Left ventricle myocardium superior (tissue), 1 donor: ENCODE data around the gene JMJD1C. TPM values are rescaled to one million over a fixed set of nuclear protein-coding genes. Genes with fewer than 3 reads are reported as not detected.
"Not testable (repeated sequence)": the region's sequence is repeated elsewhere in the genome, so short reads cannot be mapped to it uniquely, and the experiment has no call there.

Experiments used
- ATAC-seq: fragments of 200-7000 bp; cut with Tn5 transposase; one replicate; pipeline ENCODE4 v1.9.1; 2020; ENCODE audit warnings: mild to moderate bottlenecking, moderate library complexity
- DNase-seq: peaks from one replicate; pipeline ENCODE4 v3.0.0-alpha.2; 2020
- intact Hi-C: fragments of 100-400 bp; cut with micrococcal nuclease; formaldehyde crosslinking; loops from one replicate; pipeline ENCODE4 v1.11.0; 2022
- total RNA-seq: library from RNA; stranded (reverse); fragmentation: NEBNext Ultra II Directional; extraction: Animal tissue kit (Norgen Biotek cat#: 25700); gene quantifications from one replicate; pipeline ENCODE4 v1.2.1, GENCODE V29; 2021
- donor health status: DM: no; HTN: yes; CAD: no; lungs with severe emphysema.

JMJD1C gene
- total RNA-seq, 1 donor from 2014 or later = 32.7 TPM

DNA sequence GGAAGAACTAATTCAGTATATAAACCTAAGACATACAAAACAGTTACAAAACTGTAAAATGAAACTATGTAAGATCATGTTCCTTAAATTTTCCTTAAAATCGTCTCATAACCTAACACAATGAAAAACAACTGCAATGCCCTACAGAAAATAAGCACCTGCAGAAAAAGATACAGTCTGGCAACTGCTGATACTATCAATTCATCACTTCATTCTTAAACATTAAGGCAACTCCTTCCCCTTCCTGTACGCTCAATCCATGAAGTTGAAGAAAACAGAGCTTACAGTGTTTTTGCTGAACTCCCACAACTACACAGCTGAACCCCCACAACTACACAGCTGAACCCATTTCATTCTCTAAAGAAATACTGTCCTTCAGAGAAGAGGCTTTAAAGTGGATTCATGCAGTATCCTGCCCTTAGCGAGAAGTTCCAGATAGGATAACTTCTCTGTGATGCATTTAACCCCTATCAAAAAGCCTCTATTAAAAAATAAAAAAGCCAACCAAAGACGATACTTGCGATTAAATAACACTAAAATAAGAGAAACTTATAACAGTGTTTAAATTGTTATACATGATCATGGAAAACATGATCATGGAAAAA is 50.0 kb downstream of the JMJD1C start:
- ATAC-seq (no peak), DNase-seq (no peak)
- intact Hi-C loops = no loop called here

DNA sequence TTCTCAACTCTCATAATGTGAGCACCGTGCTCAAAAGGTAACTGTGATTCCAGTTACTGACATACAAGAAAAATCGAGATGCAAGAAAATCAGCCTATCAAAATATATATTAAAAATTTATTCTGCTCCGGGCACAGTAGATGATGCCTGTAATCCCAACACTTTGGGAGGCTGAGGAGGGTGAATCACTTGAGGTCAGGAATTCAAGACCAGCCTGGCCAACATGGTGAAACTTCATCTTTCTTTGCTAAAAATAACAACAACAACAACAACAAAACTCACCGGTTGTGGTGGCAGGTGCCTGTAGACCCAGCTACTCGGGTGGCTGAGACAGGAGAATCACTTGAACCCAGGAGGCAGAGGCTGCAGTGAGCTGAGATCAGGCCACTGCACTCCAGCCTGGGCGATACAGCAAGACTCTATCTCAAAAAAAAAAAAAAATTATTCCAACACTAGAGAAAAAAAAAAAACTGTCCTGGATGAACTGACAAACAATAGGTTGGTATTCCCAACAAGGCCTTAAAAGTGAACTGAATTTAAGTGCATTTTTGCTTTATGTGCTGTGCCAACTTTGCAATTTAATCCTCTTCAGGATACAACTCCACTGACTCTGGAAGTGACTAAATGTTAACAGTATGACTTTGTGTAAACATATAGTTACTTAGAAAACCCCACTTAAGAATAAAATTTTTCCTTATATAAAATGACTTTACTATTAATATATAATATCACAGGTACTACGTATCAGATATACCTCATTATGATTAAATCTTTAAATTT is 51.1 kb downstream of the JMJD1C start:
- ATAC-seq (no peak), DNase-seq (no peak)
- intact Hi-C loops = no loop called here

DNA sequence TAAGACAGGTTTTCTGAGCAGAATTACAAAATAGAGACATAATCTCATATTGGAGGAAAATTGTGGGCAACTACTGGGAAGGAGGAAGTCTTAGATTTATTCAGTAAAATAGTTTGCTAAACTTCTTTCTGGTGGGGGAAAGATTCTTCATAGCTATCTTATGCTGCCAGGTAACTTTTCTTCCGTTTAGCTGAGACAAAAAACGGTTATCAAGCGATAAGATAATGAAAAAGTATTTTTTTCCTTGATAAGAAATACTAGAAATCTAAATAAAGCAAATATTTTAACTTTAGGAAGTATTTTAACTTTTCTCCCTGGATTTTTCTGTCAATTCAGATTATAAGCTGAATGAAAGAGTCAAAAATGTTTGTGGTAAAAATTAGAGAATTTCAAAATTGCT is 52.3 kb downstream of the JMJD1C start:
- DNase-seq (no peak), ATAC-seq (no peak)
- intact Hi-C loops = no loop called here

DNA sequence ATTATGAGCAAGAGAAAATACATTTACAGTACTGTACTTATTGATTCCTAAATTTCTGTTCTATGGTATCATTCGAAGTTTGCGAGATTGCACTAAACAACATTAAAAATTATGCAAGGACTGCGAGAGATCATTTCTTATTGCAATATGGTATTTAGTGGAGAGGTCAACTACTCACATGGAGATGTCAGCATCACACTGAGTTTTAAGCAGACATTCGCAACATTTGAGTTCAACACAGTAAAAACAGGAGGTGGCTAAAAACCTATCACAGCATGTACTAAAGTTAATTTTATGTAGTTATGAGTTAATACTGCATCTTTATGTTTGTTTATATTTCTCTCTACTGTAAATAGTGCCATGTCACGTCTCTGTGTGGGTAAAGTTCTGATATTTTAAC is 53.5 kb downstream of the JMJD1C start:
- DNase-seq (no peak), ATAC-seq (no peak)
- intact Hi-C loops = no loop called here

DNA sequence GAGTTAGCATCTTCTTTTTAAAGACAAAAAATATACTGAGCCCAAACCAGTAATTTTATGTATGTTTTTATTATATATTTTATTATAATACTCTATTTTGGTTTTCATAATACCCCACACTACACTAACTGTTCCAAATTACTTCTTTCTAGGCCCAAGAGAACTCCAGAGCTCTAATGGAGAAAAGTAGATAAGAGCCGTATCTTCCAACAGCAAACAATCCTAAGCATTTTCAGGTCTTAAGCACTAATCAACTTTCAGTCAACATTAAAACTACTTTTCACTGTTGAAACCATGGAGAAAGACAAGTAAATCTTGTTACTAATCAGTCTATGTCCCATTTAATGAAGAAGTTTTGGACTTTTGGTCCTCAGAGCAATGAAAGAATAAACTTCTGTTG is 55.1 kb downstream of the JMJD1C start:
- intact Hi-C loops = no loop called here
- no peak for DNase-seq

DNA sequence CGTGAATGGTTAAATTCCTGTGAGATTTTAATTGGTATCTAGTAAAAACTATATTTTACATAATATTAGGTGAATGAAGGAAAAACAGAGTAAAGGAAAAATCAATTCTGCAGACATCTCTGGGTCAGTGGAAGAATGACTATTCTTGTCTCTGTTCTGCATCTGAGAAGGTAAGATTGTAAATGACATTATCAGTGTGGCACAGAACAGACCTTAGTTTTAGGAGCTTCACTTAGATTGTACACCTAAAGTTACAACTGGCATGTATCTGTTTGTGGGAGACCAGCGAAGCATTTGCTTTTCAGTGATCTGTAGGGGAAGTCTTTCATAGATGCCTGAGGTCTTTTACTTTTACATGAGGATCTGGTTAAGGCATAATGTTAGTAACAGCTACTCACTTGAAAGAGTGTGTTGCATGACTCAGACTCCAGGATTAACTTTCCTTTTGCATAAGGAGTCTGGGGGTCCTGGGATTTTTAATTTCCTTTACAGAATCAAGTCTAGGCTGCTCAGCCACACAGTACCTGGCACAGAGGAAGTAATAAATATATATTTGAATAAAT is 56.2 kb downstream of the JMJD1C start:
- ATAC-seq (peak; percentile 57), DNase-seq (no peak)
- intact Hi-C loops = no loop called here

More for the DNA sequence above, 55.1 kb downstream of the JMJD1C start:
- ATAC-seq = no peak

DNA sequence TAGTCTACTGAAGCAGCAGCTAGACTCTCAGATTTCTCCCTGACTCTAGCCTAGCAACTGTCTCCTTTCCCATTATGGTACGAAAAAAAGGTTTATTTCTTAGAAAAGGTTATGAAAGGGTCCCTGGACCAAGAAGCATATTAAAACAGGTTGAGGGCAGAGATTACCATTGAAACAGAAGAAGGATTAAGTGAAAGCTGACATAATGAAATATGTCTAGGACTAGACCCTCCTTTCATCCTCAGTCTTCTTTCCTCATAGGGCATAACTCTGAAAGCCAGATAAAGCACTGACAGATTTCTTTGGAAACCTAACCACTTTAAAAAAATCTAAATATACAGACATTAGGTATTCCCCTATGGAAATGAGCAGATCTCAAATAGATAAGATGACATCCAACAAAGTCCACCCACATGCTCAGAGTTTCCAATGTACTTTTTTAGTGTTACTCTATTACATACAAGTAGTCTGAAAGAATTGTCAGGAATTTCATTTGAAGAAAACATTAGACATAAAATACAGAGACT is 58.6 kb downstream of the JMJD1C start:
- ATAC-seq (no peak), DNase-seq (no peak)
- intact Hi-C loops = no loop called here

DNA sequence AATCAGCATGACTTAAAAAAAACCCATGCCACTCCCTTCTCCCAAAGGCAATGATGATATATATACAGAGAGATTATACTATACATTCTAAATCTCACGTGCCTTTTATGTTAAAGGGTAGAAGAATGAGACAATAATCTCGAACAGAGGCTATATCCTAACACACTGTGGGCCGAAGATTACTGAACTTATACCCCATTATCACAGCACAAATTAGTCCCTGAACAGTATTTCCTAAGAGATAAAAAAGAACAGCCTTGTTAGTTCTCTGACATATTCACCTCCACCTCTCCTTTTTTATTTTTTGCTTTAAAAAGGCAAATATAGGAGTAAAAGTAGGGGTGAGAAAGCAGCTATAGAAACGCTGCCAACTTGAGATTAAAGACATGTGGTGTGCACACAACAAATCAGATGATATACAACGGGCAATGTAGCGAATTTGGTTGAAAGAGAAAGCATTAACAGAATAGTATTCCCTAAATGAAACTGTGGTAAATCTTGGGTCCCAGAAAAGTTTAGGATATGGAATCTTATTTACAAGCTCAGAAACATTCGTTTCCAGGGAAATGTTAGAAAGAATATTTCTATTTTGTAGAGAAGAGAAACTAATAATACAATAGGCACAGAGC is 69.5 kb downstream of the JMJD1C start:
- DNase-seq = no peak
- intact Hi-C loops = no loop called here
- no peak for ATAC-seq

DNA sequence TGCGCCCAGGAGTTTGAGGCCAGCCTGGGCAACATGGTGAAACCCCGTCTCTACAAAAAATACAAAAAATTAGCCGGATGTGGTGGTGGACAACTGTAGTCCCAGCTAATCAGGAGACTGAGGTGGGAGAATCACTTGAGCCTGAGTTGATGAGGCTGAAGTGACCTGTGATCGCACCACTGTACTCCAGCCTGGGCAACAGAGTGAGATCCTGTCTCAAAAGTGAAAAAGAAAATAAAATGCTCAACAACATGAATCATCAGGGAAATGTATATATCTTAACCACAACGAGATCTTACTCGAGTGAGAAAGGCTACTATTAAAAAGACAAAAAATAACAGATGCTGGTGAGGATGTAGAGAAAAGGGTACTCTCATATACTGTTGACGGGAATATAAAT is 72.7 kb downstream of the JMJD1C start:
- no peak for ATAC-seq
- no peak for DNase-seq
- intact Hi-C loops = no loop called here

DNA sequence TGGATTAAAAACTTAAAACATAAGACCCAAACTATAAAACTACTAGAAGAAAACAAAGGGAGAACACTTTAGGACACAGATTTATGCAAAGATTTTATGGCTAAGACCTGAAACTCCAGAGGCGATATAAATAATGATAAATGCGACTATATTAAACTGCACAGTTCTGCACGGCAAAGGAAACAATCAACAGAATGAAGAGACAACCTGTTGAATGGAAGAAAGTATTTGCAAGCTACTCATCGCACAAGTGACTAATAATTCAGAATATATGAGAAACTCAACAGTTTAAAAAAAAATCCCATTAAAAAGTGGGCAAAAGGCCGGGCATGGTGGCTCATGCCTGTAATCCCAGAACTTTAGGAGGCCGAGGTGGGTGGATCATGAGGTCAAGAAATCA is 73.6 kb downstream of the JMJD1C start:
- no peak for DNase-seq
- intact Hi-C loops = no loop called here
- ATAC-seq = no peak

DNA sequence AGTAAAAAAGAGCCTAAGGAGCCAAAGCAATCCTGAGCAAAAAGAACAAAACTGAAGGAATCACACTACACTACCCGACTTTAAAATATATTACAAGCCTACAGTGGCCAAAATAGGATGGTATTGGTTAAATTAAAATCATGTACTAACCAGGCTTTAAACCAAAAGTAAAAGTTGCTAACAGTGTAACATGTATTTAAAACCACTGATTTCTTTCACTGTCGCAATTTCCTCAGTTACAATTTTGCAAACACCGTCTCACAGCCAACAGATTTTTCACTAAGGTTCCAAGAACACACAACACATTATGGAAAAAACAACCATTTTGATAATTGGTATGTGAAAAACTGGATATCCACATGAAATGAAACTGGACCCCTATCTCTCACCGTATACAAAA is 74.0 kb downstream of the JMJD1C start:
- no peak for DNase-seq
- intact Hi-C loops = no loop called here
- ATAC-seq = no peak

DNA sequence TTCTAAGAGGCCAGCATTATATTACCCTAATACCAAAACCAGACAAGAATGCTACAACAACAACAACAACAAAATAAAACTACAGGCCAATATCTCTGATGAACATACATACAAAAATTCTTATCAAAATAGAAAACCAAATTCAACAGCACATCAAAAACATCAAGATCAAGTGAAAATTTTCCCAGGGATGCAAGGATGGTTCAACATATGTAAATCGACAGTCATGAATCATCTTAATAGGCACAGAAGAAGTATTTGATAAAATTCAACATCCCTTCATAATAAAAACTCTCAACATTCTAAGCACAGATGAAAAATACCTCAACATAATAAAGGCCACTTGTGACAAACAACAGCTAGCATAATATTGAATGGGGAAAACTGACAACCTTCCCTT is 75.3 kb downstream of the JMJD1C start:
- intact Hi-C loops = no loop called here
- no peak for ATAC-seq
- no peak for DNase-seq

DNA sequence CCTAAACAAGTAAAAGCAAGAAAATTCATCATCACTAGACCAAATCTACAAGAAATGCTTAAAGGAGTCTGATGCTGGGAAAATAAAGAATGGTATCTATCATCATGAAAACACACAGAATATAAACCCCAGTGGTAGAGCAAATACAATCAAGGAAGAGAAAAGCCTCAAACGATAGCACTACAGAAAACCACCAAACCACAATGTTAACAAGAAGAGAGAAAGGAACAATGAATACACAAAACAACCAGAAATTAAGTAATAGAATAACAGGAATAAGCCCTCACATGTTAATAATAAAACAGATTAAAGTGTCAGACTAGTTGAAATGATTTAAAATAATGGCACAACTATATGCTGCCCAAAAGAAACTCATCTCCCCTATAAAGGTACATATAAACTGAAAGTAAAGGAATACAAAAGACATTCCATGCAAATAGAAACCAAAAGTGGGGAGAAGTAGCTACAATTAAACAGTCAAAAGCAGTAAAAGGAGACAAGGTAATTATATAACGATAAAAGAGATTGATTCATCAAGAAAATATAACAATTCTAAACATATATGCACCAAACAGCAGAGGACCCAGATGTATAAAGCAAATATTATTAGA is 77.3 kb downstream of the JMJD1C start:
- DNase-seq (no peak), ATAC-seq (no peak)
- intact Hi-C loops = no loop called here

DNA sequence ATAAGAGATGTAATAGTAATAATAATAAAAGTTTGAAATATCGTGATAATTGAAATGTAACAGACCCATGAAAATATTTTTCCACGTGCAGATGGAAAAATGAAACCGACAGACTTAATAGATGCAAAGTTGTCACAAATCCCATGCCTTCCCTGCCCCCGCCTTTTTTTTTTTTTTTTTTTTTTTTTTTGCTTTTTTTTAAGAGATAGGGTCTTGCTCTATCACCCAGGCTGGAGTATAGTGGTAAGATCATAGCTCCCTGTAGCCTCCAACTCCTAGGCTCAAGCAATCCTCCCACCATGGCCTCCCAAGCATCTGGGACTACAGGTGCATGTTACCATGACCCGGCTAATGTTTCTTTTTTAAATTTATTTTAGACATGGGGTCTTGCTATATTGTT is 80.5 kb downstream of the JMJD1C start:
- DNase-seq = no peak
- ATAC-seq = no peak
- intact Hi-C loops = no loop called here

DNA sequence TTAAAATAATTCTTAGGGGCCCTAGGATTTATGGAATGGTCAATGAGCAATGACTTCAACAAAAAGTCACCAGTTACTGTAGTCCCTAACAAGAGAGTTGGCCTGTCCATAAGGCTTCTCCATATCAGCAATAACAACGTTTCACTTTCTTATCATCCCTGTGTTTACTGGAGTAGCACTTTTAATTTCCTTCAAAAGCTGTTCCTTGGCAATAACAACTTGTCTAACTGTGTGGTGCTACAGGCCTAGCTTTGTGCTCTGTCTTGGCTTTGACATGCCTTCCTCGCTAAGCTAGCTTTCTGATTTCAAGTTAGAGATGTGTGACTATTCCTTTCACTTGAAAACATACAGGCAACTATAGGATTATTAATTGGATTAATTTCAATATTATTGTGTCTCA is 81.1 kb downstream of the JMJD1C start:
- intact Hi-C loops = no loop called here
- DNase-seq (no peak), ATAC-seq (peak; percentile 32)

DNA sequence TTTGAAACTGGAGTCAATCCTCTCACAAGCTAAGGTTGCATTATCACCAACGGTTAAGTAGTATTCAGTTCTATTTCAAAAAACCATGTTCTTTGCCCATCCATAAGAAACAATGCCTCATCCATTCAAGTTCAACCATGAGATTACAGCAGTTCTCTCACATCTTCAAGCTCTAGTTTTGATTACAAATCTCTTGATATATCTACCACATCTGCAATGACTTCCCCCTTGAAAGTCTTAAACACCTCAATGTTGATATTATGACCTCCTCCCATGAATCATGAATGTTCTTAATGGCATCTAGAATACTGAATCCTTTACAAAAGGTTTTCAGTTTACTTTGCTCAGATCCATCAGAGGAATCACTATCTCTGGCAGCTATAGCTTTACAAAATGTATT is 81.8 kb downstream of the JMJD1C start:
- intact Hi-C loops = no loop called here
- ATAC-seq (no peak), DNase-seq (no peak)

DNA sequence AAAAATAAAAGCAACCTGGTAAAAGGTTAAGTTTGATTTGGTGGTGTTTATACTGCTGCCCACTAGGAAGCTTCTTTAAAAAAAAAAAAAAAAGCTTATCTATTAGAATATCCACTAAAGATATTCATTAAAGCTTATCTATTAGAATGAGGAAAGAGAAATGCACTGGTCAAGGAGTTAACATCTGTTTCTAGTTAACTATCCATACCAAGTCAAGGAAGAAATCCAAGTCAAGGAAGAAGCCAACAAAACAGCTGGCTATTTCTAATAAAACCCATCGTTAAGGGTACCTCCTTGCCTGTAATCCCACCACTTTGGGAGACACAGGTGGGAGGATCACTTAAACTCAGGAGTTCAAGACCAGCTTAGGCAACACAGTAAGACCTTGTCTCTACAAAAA is 82.6 kb downstream of the JMJD1C start:
- intact Hi-C loops = no loop called here
- no peak for ATAC-seq
- DNase-seq = no peak

DNA sequence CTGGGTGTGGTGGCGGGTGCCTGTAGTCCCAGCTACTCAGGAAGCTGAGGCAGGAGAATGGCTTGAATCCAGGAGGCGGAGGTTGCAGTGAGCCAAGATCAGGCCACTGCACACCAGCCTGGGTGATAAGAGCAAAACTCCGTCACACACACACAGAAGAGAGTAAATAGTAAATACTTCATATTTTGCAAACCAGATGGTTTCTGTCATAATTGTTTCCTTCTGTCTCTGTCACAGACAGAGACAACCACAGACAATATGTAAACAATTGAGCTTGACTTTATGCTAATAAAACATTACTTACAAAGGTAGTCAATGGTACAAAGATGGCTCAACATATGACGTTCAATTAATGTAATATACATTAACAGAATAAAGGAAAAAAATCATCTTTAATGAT is 83.7 kb downstream of the JMJD1C start:
- intact Hi-C loops = no loop called here
- ATAC-seq (no peak), DNase-seq (no peak)

DNA sequence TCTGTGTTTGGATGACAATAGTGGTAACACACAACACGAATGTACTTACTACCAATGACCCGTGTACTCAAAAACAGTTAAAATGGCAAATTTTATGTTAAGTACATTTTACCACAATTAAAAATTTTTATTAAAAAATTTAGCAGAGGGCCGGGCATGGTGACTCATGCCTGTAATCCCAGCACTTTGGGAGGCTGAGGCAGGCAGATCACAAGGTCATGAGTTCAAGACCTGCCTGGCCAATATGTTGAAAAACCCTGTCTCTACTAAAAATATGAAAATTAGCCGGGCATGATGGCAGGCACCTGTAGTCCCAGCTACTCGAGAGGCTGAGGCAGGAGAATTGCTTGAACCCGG is 88.5 kb downstream of the JMJD1C start:
- ATAC-seq, intact Hi-C loops, DNase-seq: not testable (repeated sequence)
